IMR-90 (cell line): ENCODE results near the gene PSMA4. TPM values are rescaled to one million over a fixed set of nuclear protein-coding genes. Genes with fewer than 3 reads are reported as not detected.

Source experiments
- ATAC-seq: fragments of 200-7000 bp; cut with Tn5 transposase; 2 replicates; pipeline ENCODE4 v1.9.1; 2020; ENCODE audit warnings: low read depth, mild to moderate bottlenecking, moderate library complexity
- BruUV-seq: library from RNA; stranded (reverse); fragments of 400-500 nt; replicated peaks from 2 replicates; lab custom pipeline; 2021; lab: Mats Ljungman, UMichigan
- CTCF ChIA-PET: fragments of 300-600 bp; formaldehyde crosslinking; extraction: SDS; loops from one replicate; lab custom pipeline; 2021; ENCODE audit warnings: antibody characterized with exemption; lab: Yijun Ruan, JAX
- POLR2A ChIA-PET: fragments of 300-600 bp; sonication (Branson Sonifier 250); formaldehyde crosslinking; loops from one replicate; lab custom pipeline; 2022; ENCODE audit warnings: antibody characterized with exemption; ENCODE audit not compliant: unreplicated experiment; lab: Charles Lee
- DNase-seq: peaks from one replicate; pipeline ENCODE4 v3.0.0; 2013
- H2AFZ ChIP-seq: replicated peaks from 2 replicates; pipeline ENCODE3; 2013; ENCODE audit warnings: low read length, mild to moderate bottlenecking; ENCODE audit not compliant: poor library complexity
- H2AK5ac ChIP-seq: 2 replicates; pipeline ENCODE4 v1.6.1; 2013; ENCODE audit warnings: low read depth, low read length, inconsistent platforms
- H2AK9ac ChIP-seq: replicated peaks from 2 replicates; pipeline ENCODE3; 2013; ENCODE audit warnings: mild to moderate bottlenecking, low read depth, low read length, moderate library complexity; ENCODE audit not compliant: poor library complexity
- H2BK120ac ChIP-seq: 2 replicates; pipeline ENCODE4 v1.6.1; 2013; ENCODE audit warnings: low read depth, low read length, inconsistent platforms
- H2BK15ac ChIP-seq: 3 replicates; pipeline ENCODE4 v1.6.1; 2013; ENCODE audit warnings: low read depth, low read length, inconsistent platforms
- H2BK20ac ChIP-seq: 2 replicates; pipeline ENCODE4 v1.6.1; 2013; ENCODE audit warnings: low read depth, mild to moderate bottlenecking, inconsistent platforms, low read length, moderate library complexity
- H2BK5ac ChIP-seq: 2 replicates; pipeline ENCODE4 v1.6.1; 2013; ENCODE audit warnings: mild to moderate bottlenecking, low read depth, low read length, inconsistent platforms; ENCODE audit not compliant: poor library complexity, severe bottlenecking
- H3K14ac ChIP-seq: replicated peaks from 2 replicates; pipeline ENCODE4 v1.6.1; 2013; ENCODE audit warnings: low read depth, low read length, inconsistent platforms
- H3K18ac ChIP-seq: 2 replicates; pipeline ENCODE4 v1.6.1; 2013; ENCODE audit warnings: low read depth, low read length, control low read depth
- H3K23ac ChIP-seq: 2 replicates; pipeline ENCODE4 v1.6.1; 2013; ENCODE audit warnings: low read depth, low read length, inconsistent platforms
- H3K27ac ChIP-seq: 2 replicates; pipeline ENCODE4 v1.5.1; 2013; ENCODE audit warnings: mild to moderate bottlenecking, control low read depth, low read length; ENCODE audit not compliant: insufficient read depth
- H3K27me3 ChIP-seq: 2 replicates; pipeline ENCODE4 v1.6.1; 2013; ENCODE audit warnings: low read length; ENCODE audit not compliant: control insufficient read depth, insufficient read depth
- H3K36me3 ChIP-seq: 2 replicates; pipeline ENCODE4 v1.6.1; 2013; ENCODE audit warnings: low read length, mixed read lengths; ENCODE audit not compliant: control insufficient read depth, insufficient read depth
- H3K4ac ChIP-seq: 2 replicates; pipeline ENCODE4 v1.6.1; 2013; ENCODE audit warnings: low read depth, low read length, inconsistent platforms
- H3K4me1 ChIP-seq: 2 replicates; pipeline ENCODE4 v1.6.1; 2013; ENCODE audit warnings: low read length, mixed read lengths; ENCODE audit not compliant: control insufficient read depth, insufficient read depth
- H3K4me2 ChIP-seq: 2 replicates; pipeline ENCODE4 v1.6.1; 2013; ENCODE audit warnings: low read depth, mild to moderate bottlenecking, control low read depth, low read length, moderate library complexity
- H3K4me3 ChIP-seq: 2 replicates; pipeline ENCODE4 v1.5.1; 2013; ENCODE audit warnings: low read depth, mild to moderate bottlenecking, control low read depth, low read length, moderate library complexity; ENCODE audit not compliant: insufficient read depth
- H3K56ac ChIP-seq: 2 replicates; pipeline ENCODE4 v1.6.1; 2013; ENCODE audit warnings: low read length, inconsistent platforms; ENCODE audit not compliant: insufficient read depth; ENCODE audit errors: extremely low read depth
- H3K79me1 ChIP-seq, 2 experiments: 2 replicates each; pipeline ENCODE4 v1.6.1; 2013; ENCODE audit warnings: low read length in 2 of 2, inconsistent platforms in 1 of 2, low read depth in 1 of 2
- H3K9ac ChIP-seq: 2 replicates; pipeline ENCODE4 v1.6.1; 2013; ENCODE audit warnings: low read depth, low read length, control low read depth
- H3K9me1 ChIP-seq: 2 replicates; pipeline ENCODE4 v1.6.1; 2013; ENCODE audit warnings: low read length, inconsistent platforms; ENCODE audit not compliant: insufficient read depth
- H3K9me3 ChIP-seq: 2 replicates; pipeline ENCODE4 v1.6.1; 2013; ENCODE audit warnings: low read length; ENCODE audit not compliant: control insufficient read depth, insufficient read depth
- H4K20me1 ChIP-seq: 2 replicates; pipeline ENCODE4 v1.6.1; 2013; ENCODE audit warnings: low read length, inconsistent platforms; ENCODE audit not compliant: insufficient read depth
- H4K5ac ChIP-seq: 2 replicates; pipeline ENCODE4 v1.6.1; 2013; ENCODE audit warnings: mild to moderate bottlenecking, low read depth, low read length, control low read depth
- H4K8ac ChIP-seq, 2 experiments: 2 replicates each; pipeline ENCODE4 v1.6.1; 2013; ENCODE audit warnings: low read depth in 2 of 2, low read length in 2 of 2, control low read depth in 1 of 2, inconsistent platforms in 1 of 2
- H4K91ac ChIP-seq: 2 replicates; pipeline ENCODE4 v1.6.1; 2013; ENCODE audit warnings: low read depth, low read length, inconsistent platforms; ENCODE audit not compliant: insufficient read depth
- BHLHE40 ChIP-seq: fragments of 150-350 bp; IDR thresholded peaks from 2 replicates; pipeline ENCODE4 v1.6.1; 2016; ENCODE audit warnings: mild to moderate bottlenecking, low read depth, low read length
- CEBPB ChIP-seq: IDR thresholded peaks from 2 replicates; pipeline ENCODE4 v1.6.1; 2012; ENCODE audit warnings: low read depth, low read length, improper control_type of control experiment
- CHD1 ChIP-seq: IDR thresholded peaks from 2 replicates; pipeline ENCODE4 v1.6.1; 2012; ENCODE audit warnings: low read depth, low read length, improper control_type of control experiment
- MAFK ChIP-seq: IDR thresholded peaks from 2 replicates; pipeline ENCODE4 v1.6.1; 2012; ENCODE audit warnings: low read depth, low read length, improper control_type of control experiment
- MXI1 ChIP-seq: IDR thresholded peaks from 2 replicates; pipeline ENCODE4 v1.6.1; 2012; ENCODE audit warnings: low read depth, mild to moderate bottlenecking, low read length, moderate library complexity, borderline replicate concordance
- NFE2L2 ChIP-seq: fragments of 150-350 bp; IDR thresholded peaks from 2 replicates; pipeline ENCODE4 v1.6.1; 2016; ENCODE audit warnings: low read depth, mild to moderate bottlenecking, low read length
- POLR2A ChIP-seq: IDR thresholded peaks from 2 replicates; pipeline ENCODE4 v1.6.1; 2012; ENCODE audit warnings: mild to moderate bottlenecking, low read depth, low read length
- RCOR1 ChIP-seq: IDR thresholded peaks from 2 replicates; pipeline ENCODE4 v1.6.1; 2012; ENCODE audit warnings: mild to moderate bottlenecking, low read length, improper control_type of control experiment; ENCODE audit not compliant: insufficient replicate concordance
- WGBS, 2 experiments: methylation state at CpG; one replicate each; pipeline versions ENCODE4 v1.1.5 to v1.1.7; 2013; ENCODE audit warnings: missing lambda C conversion rate in 2 of 2; ENCODE audit not compliant: insufficient read length in 1 of 2; ENCODE audit errors: extremely low coverage in 2 of 2; 5-methylcytosine and 5-hydroxymethylcytosine counted together
- dilution Hi-C: fragments of 300-500 bp; cut with HindIII; formaldehyde crosslinking; loops from one replicate; pipeline ENCODE4 v1.14.3; 2018; ENCODE audit warnings: low sequenced_read_pairs; ENCODE audit not compliant: unreplicated experiment
- in situ Hi-C: fragments of 300-500 bp; cut with MboI; formaldehyde crosslinking; loops from 3 replicates; pipeline ENCODE4 v1.14.3; 2019; ENCODE audit warnings: low sequenced_read_pairs, inconsistent platforms, mixed read lengths
- intact Hi-C: fragments of 100-400 bp; cut with micrococcal nuclease; formaldehyde crosslinking; loops from 2 replicates; pipeline ENCODE4 v1.10.0; 2022
- polyA plus RNA-seq, 3 experiments: library from polyadenylated mRNA; depleted of rRNA; stranded (reverse); fragments of >200 nt; gene quantifications; 2 replicates each; pipeline ENCODE4 v1.2.3, GENCODE V29; 2012; ENCODE audit warnings: low replicate concordance in 1 of 3
- total RNA-seq: library from RNA; depleted of rRNA; stranded (reverse); fragments of >200 nt; gene quantifications from 2 replicates; pipeline ENCODE4 v1.2.3, GENCODE V29; 2012
- TF ChIP-seq, protein P1 (sequence below): fragments of 150-350 bp; IDR thresholded peaks from 2 replicates; pipeline ENCODE4 v1.6.1; 2017; ENCODE audit warnings: mild to moderate bottlenecking, antibody characterized with exemption, low read length, low read depth
- TF ChIP-seq, protein P2 (sequence below): fragments of 150-350 bp; IDR thresholded peaks from 2 replicates; pipeline ENCODE4 v1.6.1; 2016; ENCODE audit warnings: low read depth, mild to moderate bottlenecking, low read length, moderate library complexity, borderline replicate concordance

PSMA4 gene
- total and polyA plus RNA-seq, 2 of the 4 experiments (the other 2 are of a cell fraction): 208 to 239 TPM

DNA sequence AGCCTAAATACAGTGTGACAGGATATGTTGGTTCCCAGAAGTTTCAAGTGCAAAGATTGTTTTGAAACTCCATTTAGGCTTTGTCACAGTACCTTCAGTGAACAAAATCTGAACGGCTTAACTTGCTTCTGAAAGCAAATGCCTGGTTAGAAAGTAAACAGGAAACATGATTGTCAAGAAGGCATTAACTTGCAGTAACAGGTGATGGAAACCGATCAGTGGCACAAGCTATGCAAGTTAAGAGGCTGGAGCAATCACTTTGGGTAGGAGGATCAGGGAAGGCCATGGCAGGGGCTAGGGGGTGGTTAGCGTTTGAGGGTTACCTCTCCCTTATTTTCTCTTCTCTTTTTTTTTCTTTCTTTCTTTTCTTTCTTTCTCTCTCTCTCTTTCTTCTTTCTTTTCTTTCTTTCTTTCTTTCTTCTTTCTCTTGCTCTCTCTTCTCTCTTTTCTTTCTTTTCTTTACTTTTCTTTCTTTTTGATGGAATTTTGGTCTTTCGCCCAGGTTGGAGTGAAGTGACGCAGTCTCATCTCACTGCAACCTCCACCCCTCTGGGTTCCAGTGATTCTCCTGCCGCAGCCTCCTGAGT lies 30.4 kb upstream of the PSMA4 start:
- H2AK5ac ChIP-seq: no peak overlapping the region
- no peak overlapping the region for H4K91ac ChIP-seq
- no peak overlapping the region for H3K9ac ChIP-seq
- H4K20me1 ChIP-seq: no peaks in the 10 kb centered on the region
- H3K56ac ChIP-seq: no peak overlapping the region
- DNase-seq (no peak), ATAC-seq (no peak)
- no peak overlapping the region for H2BK20ac ChIP-seq
- H3K4me1 ChIP-seq: no peaks in the 10 kb centered on the region
- H3K4me3 ChIP-seq: no peak overlapping the region
- POLR2A ChIA-PET: no interaction called here
- no peak overlapping the region for H2AK9ac ChIP-seq
- H2BK15ac ChIP-seq: no peak overlapping the region
- no peak overlapping the region for H3K23ac ChIP-seq
- H3K18ac ChIP-seq: no peak overlapping the region
- H3K14ac ChIP-seq: no peak overlapping the region
- H4K8ac ChIP-seq: no peak overlapping the region
- H3K4me2 ChIP-seq: no peak overlapping the region
- no peaks in the 10 kb centered on the region for H3K27me3 ChIP-seq
- no peak overlapping the region for H2AFZ ChIP-seq
- H2BK120ac ChIP-seq: no peak overlapping the region
- H4K5ac ChIP-seq: no peak overlapping the region
- no peak overlapping the region for H3K4ac ChIP-seq
- H3K9me3 ChIP-seq: no peaks in the 10 kb centered on the region
- H3K79me1 ChIP-seq: no peaks in the 10 kb centered on the region
- H3K27ac ChIP-seq: no peak overlapping the region
- no peaks in the 10 kb centered on the region for H3K9me1 ChIP-seq
- no peaks in the 10 kb centered on the region for H3K36me3 ChIP-seq
- dilution Hi-C loops: no loop called here
- CTCF ChIA-PET: no interaction called here
- BruUV-seq: no TSS peak
- intact Hi-C loops: loop anchor here (10.0 kb wide), 1 partner anchor 195 kb away; no protein-coding TSS in a partner anchor
- TF ChIP-seq POLR2A (no peak), NFE2L2 (no peak), MAFK (no peak), RCOR1 (no peak), BHLHE40 (no peak), CHD1 (no peak), CEBPB (no peak), MXI1 (no peak)
- TF ChIP-seq, protein P1, sequence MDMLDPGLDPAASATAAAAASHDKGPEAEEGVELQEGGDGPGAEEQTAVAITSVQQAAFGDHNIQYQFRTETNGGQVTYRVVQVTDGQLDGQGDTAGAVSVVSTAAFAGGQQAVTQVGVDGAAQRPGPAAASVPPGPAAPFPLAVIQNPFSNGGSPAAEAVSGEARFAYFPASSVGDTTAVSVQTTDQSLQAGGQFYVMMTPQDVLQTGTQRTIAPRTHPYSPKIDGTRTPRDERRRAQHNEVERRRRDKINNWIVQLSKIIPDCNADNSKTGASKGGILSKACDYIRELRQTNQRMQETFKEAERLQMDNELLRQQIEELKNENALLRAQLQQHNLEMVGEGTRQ: no peak
- TF ChIP-seq, protein P2, sequence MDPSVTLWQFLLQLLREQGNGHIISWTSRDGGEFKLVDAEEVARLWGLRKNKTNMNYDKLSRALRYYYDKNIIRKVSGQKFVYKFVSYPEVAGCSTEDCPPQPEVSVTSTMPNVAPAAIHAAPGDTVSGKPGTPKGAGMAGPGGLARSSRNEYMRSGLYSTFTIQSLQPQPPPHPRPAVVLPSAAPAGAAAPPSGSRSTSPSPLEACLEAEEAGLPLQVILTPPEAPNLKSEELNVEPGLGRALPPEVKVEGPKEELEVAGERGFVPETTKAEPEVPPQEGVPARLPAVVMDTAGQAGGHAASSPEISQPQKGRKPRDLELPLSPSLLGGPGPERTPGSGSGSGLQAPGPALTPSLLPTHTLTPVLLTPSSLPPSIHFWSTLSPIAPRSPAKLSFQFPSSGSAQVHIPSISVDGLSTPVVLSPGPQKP: no peak
- H2BK5ac ChIP-seq: no peak overlapping the region
- 60% methylated on average over 1 of the region's 6 CpGs; no CpG with 5 or more reads in 1 of the 2 experiments for WGBS, 2 experiments
- in situ Hi-C loops: no loop called here
